ENCODE results near the gene CCNC.
"Not testable (repeated sequence)": the region's sequence is repeated elsewhere in the genome, so short reads cannot be mapped to it uniquely, and the experiment has no call there.

Gene CCNC

GRCh38 chr6:99604166-99605073, 36.0 kb upstream of the CCNC start:
- DNase-seq (ENCODE audit: low read depth, low spot score), result no peak
- H3K27ac ChIP-seq, result no peak overlapping the region

GRCh38 chr6:99603421-99604165, 35.1 kb upstream of the CCNC start:
- DNase-seq (ENCODE audit: low read depth, low spot score), result no peak
- no peak overlapping the region for H3K27ac ChIP-seq

- H3K27ac ChIP-seq, result no peak overlapping the region
- no peak for DNase-seq (ENCODE audit: low read depth, low spot score)
Measured at GRCh38 chr6:99602520-99603420, 34.3 kb upstream of the CCNC start.

- H3K27ac ChIP-seq; DNase-seq (ENCODE audit: low read depth, low spot score): not testable (repeated sequence)
Measured at GRCh38 chr6:99594696-99595095, 26.2 kb upstream of the CCNC start.

- no peak overlapping the region for H3K27ac ChIP-seq
Measured at GRCh38 chr6:99592900-99593299, 24.4 kb upstream of the CCNC start.

GRCh38 chr6:99591673-99592364, 23.4 kb upstream of the CCNC start:
- no peak for DNase-seq (ENCODE audit: low read depth, low spot score)
- no peak overlapping the region for H3K27ac ChIP-seq

More at GRCh38 chr6:99592900-99593299, 24.4 kb upstream of the CCNC start:
- no peak for DNase-seq (ENCODE audit: low read depth, low spot score)

GRCh38 chr6:99590728-99591672, 22.5 kb upstream of the CCNC start:
- no peak for DNase-seq (ENCODE audit: low read depth, low spot score)
- H3K27ac ChIP-seq, result no peak overlapping the region

GRCh38 chr6:99589907-99590493, 21.5 kb upstream of the CCNC start:
- DNase-seq (ENCODE audit: low read depth, low spot score), result no peak

GRCh38 chr6:99589290-99589672, 20.8 kb upstream of the CCNC start:
- no peak for DNase-seq (ENCODE audit: low read depth, low spot score)
- H3K27ac ChIP-seq, result no peak overlapping the region

More at GRCh38 chr6:99589907-99590493, 21.5 kb upstream of the CCNC start:
- no peak overlapping the region for H3K27ac ChIP-seq

- peak; percentile 10 for DNase-seq (ENCODE audit: low read depth, low spot score)
- H3K27ac ChIP-seq, result no peak overlapping the region
Measured at GRCh38 chr6:99588618-99589289, 20.3 kb upstream of the CCNC start.

- H3K27ac ChIP-seq, result no peak overlapping the region
- DNase-seq (ENCODE audit: low read depth, low spot score), result no peak
Measured at GRCh38 chr6:99587792-99588191, 19.3 kb upstream of the CCNC start.

- H3K27ac ChIP-seq, result no peak overlapping the region
- no peak for DNase-seq (ENCODE audit: low read depth, low spot score)
Measured at GRCh38 chr6:99579781-99580180, 11.3 kb upstream of the CCNC start.

GRCh38 chr6:99575544-99576227, 7.2 kb upstream of the CCNC start:
- no peak overlapping the region for H3K27ac ChIP-seq

GRCh38 chr6:99573980-99574617, 5.6 kb upstream of the CCNC start:
- no peak overlapping the region for H3K27ac ChIP-seq
- DNase-seq (ENCODE audit: low read depth, low spot score), result no peak

More at GRCh38 chr6:99575544-99576227, 7.2 kb upstream of the CCNC start:
- no peak for DNase-seq (ENCODE audit: low read depth, low spot score)

- DNase-seq (ENCODE audit: low read depth, low spot score), result no peak
- H3K27ac ChIP-seq, result peak overlapping the region; percentile 7
Measured at GRCh38 chr6:99563056-99563723, 5.3 kb downstream of the CCNC start.

GRCh38 chr6:99560668-99561067, 7.8 kb downstream of the CCNC start:
- DNase-seq (ENCODE audit: low read depth, low spot score), result no peak

More at GRCh38 chr6:99560668-99561067, 7.8 kb downstream of the CCNC start:
- H3K27ac ChIP-seq, result no peak overlapping the region

Measured in epithelial cell of prostate (primary cell).